HG03159 (cell line): ENCODE data around the gene HERC2.
"Not testable (repeated sequence)": the region's sequence is repeated elsewhere in the genome, so short reads cannot be mapped to it uniquely, and the experiment has no call there.

Source experiments
- ATAC-seq: cut with Tn5 transposase; IDR thresholded peaks from one replicate; pipeline ENCODE4 v1.9.1; 2021; ENCODE audit warnings: mild to moderate bottlenecking, moderate library complexity; ENCODE audit not compliant: unreplicated experiment

HERC2 gene

GRCh38 chr15:28227303-28227702 lies 94.7 kb downstream of the HERC2 start:
- ATAC-seq: not testable (repeated sequence)

- not testable (repeated sequence) for ATAC-seq
Observed at GRCh38 chr15:28222612-28223011, 99.4 kb downstream of the HERC2 start.

- ATAC-seq: not testable (repeated sequence)
Observed at GRCh38 chr15:28221696-28222095, 100.3 kb downstream of the HERC2 start.

- no peak for ATAC-seq
Observed at GRCh38 chr15:28219116-28219515, 102.9 kb downstream of the HERC2 start.

- ATAC-seq: not testable (repeated sequence)
Observed at GRCh38 chr15:28216946-28217546, 104.9 kb downstream of the HERC2 start.

- ATAC-seq: not testable (repeated sequence)
Observed at GRCh38 chr15:28215521-28215920, 106.5 kb downstream of the HERC2 start.

GRCh38 chr15:28214006-28214790 lies 107.8 kb downstream of the HERC2 start:
- ATAC-seq: not testable (repeated sequence)

GRCh38 chr15:28213393-28213792 lies 108.6 kb downstream of the HERC2 start:
- not testable (repeated sequence) for ATAC-seq

- no peak for ATAC-seq
Observed at GRCh38 chr15:28208583-28208982, 113.4 kb downstream of the HERC2 start.

GRCh38 chr15:28205640-28206039 lies 116.3 kb downstream of the HERC2 start:
- ATAC-seq: not testable (repeated sequence)

GRCh38 chr15:28203055-28203828 lies 118.7 kb downstream of the HERC2 start:
- not testable (repeated sequence) for ATAC-seq

GRCh38 chr15:28202124-28202523 lies 119.9 kb downstream of the HERC2 start:
- ATAC-seq: not testable (repeated sequence)

- ATAC-seq: not testable (repeated sequence)
Observed at GRCh38 chr15:28198215-28198614, 123.8 kb downstream of the HERC2 start.

- not testable (repeated sequence) for ATAC-seq
Observed at GRCh38 chr15:28197694-28198093, 124.3 kb downstream of the HERC2 start.

GRCh38 chr15:28196581-28196980 lies 125.4 kb downstream of the HERC2 start:
- not testable (repeated sequence) for ATAC-seq

- ATAC-seq: no peak
Observed at GRCh38 chr15:28192772-28193171, 129.2 kb downstream of the HERC2 start.

GRCh38 chr15:28191832-28192231 lies 130.1 kb downstream of the HERC2 start:
- ATAC-seq: no peak

GRCh38 chr15:28190391-28191174 lies 131.4 kb downstream of the HERC2 start:
- no peak for ATAC-seq

- ATAC-seq: no peak
Observed at GRCh38 chr15:28185148-28185895, 136.7 kb downstream of the HERC2 start.

- ATAC-seq: no peak
Observed at GRCh38 chr15:28184166-28184565, 137.8 kb downstream of the HERC2 start.
